ENCODE measurements around the gene TBC1D5.

- TF ChIP-seq POLR2A (IDR thresholded peaks at IDR 0.05): no peak
- TF ChIP-seq EP300 (IDR thresholded peaks at IDR 0.05; ENCODE audit: low read depth): no peak
- no peak for TF ChIP-seq CTCF (IDR thresholded peaks at IDR 0.05)
- TF ChIP-seq POLR2AphosphoS5 (IDR thresholded peaks at IDR 0.05): no peak
These were observed 32.6 kb upstream of the TBC1D5 start for GRCh38 chr3:17775073-17775472.
